CD4-positive, alpha-beta T cell treated with Interleukin-6 at 100 ng/mL for 8 hours (primary cell): ENCODE data around the gene TRIM14.
"Not testable (repeated sequence)": the region's sequence is repeated elsewhere in the genome, so short reads cannot be mapped to it uniquely, and the experiment has no call there.

Experiments
- DNase-seq: peaks from one replicate; pipeline ENCODE4 v3.0.0-alpha.2; 2020; ENCODE audit warnings: mixed read lengths, low spot score

The TRIM14 gene

GRCh38 chr9:98108531-98109031 is 10.4 kb downstream of the TRIM14 start:
- DNase-seq, result peak; percentile 66

DNA sequence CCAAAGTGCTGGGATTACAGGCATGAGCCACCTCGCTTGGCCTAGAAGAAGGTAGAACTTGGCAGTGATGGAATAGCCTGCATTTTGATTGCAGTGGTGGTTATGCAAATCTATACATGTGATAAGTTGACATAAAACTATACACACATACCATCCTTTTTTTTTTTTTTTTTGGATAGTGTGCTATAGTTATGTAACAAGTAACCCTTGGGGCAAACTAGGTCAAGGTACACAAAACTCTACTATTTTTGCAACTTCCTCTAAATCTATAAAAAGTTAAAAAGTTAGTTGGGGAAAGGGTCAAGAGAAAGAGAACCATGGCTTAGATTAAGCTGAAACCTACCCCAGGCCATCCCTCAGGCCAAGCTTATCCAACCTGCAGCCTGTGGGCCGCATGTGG is 11.1 kb downstream of the TRIM14 start:
- DNase-seq, result no peak

- no peak for DNase-seq
Measured at GRCh38 chr9:98105006-98105405, 14.0 kb downstream of the TRIM14 start.

- no peak for DNase-seq
Measured at GRCh38 chr9:98104445-98104881, 14.6 kb downstream of the TRIM14 start.

GRCh38 chr9:98101868-98102273 is 17.2 kb downstream of the TRIM14 start:
- DNase-seq, result peak; percentile 95

DNA sequence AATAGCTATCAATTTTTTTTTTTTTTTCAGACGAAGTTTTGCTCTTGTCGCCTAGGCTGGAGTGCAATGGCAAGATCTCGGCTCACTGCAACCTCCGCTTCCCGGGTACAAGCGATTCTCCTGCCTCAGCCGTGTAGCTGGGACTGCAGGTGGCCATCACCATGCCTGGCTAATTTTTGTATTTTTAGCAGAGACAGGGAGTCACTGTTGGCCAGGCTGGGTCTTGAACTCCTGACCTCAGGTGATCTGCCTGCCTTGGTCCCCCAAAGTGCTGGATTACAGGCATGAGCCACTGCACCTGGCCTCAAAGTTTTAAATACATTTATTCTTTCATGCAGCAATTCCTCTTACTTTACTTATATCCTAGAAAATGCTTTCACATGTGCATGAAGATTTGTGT is 17.6 kb downstream of the TRIM14 start:
- DNase-seq, result no peak

DNA sequence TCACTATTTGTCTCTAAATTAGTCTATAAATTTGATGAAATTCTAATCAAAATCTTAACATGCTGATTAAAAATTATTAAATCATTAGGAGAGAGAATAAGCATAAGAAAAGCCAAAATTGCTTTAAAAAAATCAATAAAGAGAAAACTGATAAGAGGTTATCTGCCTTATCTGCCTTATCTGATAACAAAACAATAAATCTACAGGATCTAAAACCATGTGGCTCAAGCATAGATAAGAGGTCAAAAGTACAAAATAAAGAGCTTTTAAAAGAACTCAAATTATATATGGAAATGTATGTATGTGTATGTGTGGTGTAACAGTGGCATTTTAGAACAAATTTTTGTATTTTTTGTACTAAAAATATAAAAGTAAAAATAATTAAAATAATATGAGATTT is 18.6 kb downstream of the TRIM14 start:
- DNase-seq, result no peak

DNA sequence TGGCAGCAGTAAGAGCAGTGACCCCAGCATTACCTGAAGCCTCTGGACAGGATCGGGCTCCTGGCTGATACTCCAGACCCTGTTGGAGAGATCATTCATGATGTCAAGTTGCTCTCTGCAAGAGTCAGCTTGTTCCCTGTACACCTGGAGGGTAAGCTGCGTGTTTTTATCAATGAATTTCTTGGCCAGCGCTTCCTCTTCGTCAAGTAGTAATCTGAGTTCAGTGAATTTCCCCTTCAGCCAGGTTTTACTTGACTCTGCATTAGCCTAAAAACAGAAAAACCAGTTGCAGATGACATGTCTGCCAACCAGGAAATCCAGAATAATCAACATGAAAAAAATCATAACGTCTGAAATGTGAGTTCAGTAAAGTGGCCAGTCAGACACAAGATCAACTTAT is 19.1 kb downstream of the TRIM14 start:
- peak; percentile 56 for DNase-seq

GRCh38 chr9:98099346-98099745 is 19.7 kb downstream of the TRIM14 start:
- DNase-seq, result peak; percentile 23

DNA sequence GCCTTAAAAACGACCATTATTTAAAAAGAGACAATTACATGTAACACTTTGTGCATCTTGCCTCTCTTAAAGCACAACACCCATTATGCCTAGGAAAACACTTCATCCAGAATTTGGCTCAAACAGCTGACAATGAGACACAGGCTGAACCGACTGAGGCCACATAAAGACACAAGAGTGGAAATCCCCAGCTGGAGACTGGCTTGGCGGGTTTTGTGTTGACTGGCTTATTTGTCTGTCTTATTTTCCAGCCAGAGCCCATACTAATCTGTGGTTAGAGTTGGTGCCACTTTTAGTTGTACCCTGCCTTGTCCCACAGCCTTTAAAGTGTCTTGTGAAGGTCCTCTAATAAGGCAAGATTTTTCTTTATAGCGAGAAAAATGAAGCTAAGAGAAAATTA is 21.2 kb downstream of the TRIM14 start:
- DNase-seq, result peak; percentile 48

GRCh38 chr9:98096091-98096490 is 22.9 kb downstream of the TRIM14 start:
- no peak for DNase-seq

DNA sequence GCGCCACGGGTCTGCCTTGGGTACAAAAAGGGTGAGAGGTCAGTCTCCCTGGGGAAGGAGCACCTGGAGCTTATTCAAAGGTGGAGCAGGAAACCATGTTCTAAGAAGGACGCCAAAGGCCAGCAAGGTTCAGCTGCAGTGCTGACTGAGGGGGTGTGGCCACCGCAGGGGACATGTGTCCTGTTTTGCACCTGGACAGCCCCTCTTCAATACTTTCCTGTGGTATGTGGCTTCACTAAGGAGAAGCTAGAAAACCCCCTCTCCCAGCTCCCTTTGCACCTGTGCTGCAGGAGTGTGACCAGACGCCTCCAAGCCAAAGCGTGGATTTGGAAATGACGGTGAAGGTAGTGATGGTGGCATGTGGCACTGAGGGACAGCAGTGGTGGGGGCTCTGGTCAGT is 23.6 kb downstream of the TRIM14 start:
- no peak for DNase-seq

DNA sequence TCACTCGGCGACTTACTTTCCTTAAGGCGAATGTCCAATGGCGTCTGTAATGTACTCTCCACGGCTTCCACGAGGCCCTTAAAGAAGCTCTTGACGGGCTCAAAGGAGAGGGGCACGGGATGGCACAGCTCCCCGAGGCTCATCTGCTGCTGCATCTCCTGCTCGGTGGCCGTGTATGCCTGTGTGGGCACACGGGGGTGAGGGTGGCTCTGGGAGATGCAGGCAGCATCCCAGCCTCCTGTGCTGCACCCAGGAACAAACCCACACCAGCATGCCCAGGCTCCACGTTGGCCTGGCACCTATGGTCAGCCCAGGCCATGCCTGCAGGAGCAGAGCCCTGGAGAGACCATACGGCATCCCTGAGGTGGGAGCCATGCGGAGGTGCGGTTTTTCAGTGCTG is 24.2 kb downstream of the TRIM14 start:
- no peak for DNase-seq

DNA sequence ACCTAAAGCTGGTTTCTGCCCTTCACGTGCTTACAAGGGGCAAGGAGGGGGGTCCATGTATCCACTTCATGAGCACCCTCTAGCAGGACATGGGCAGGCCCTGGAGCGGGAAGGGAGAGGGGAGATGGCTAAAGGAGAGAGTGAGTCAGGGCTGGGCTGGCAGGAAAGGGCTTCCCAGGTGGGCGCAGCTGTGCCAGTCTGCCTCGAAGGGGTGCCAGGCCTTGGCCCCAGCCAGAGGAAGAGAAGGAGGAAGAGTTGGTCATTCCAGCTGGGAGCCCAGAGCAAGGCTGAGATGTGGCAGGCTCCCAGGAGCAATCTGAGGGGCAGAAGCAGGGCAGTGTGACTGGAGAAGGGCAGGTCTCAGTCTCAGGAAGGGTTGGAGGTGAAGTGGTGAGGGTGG is 24.7 kb downstream of the TRIM14 start:
- DNase-seq, result no peak

DNA sequence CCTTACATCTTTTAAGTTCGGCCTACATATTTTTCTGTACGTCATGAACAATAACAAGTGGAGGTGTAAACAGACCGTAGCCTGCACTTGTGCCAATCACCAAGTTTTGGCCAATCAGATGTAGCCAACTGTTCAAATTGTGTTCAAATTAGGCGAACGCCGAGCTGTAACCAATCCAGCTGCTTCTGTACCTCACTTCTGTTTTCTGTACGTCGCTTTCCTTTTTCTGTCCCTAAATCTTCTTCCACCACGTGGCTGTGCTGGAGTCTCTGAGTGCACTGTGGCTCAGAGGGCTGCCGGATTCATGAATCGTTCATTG is 26.4 kb downstream of the TRIM14 start:
- DNase-seq, result no peak

DNA sequence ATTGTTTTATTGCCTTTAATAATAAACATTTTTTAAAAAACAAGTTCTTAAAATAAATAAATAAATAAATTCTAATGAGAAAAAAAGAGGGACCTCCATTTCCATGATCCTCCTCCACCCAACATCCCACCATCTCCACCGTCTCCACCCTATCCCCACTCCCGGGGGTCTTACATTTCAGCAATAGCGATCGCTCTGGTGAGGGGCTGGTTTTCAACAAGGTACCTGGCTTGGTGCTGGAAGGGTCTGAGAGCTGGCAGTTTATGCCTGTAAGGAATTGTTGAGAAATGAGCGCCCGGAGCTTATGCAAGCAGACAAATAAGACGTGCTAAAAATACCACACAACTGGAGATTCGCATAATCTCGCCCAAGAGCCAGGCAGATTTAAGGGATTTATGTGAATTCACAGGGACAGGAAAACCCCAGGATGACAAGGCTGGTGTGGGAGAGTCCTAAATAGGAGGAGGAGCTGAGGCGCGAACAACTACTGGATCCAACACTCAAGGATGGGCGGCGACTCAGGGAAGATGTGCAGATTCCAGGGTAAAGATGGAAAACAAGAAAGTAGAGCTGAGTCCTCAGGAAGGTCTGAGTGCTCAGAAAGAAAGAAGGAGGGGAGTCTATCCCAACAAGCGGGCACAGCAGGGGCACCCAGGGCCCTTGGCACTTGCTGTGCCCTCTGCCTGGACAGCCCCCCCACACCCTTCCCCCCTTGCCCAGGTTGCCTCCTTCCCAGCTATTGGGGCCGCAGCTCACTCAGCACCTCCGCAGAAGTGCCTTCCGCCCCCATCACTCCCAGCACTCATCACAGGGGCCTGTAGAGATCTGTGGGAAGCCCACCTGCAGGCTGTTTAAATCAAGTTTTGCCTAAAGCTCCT is 27.0 kb downstream of the TRIM14 start:
- DNase-seq, result no peak

DNA sequence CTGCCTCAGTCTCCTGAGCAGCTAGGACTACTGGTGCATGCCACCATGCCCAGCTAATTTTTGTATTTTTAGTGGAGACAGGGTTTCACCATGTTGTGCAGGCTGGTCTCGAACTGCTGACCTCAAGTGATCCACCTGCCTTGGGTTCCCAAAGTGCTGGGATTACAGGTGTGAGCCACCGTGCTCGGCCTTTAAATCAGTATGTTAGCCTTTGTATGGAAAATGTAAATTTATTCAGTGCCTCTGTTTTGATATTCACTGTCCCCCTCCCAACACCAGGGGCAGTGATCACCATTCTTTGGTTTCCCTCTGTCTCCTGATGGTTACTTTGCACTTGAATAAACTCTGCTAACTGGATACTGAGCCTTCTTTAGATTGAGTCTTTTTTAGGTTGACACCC is 28.3 kb downstream of the TRIM14 start:
- not testable (repeated sequence) for DNase-seq

- DNase-seq, result no peak
Measured at GRCh38 chr9:98087420-98088354, 31.3 kb downstream of the TRIM14 start.

- DNase-seq, result no peak
Measured at GRCh38 chr9:98086461-98086860, 32.6 kb downstream of the TRIM14 start.

DNA sequence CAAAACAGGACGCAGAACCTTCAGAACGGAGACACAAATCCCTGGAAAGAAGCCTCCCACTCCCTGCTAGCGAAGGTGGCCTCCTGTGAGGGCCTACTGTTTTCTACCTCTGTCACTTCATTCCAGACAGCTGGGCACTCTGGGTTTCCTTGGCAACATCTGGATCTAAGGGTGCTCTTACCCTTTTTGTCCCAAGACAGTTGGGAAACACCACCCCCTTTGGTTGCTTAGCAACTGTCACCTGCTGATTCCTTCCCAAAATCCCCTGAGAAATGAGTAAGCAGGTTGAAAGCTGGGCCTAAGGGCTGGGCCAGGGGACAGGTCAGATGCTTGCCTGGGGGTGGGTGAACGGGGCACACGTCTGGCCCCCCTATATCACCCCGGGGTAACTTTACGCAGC is 33.1 kb downstream of the TRIM14 start:
- no peak for DNase-seq

- no peak for DNase-seq
Measured at GRCh38 chr9:98085058-98085457, 34.0 kb downstream of the TRIM14 start.

DNA sequence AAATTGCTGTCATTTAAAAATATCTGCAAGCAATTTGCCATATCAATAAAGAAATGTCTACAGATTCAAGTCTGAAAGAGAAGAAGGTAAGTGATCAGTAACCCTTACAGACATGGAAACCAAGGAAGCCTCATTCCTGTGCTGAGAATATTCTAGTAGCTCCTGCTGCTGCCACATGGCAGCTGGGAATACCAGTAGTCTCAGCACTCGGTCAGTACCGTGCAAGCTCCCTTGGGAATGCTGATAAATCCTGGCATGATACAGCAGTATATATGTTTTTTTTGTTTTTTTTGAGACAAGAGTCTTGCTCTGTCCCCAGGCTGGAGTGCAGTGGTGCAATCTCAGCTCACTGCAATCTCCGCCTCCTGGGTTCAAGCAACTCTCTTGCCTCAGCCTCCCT is 34.6 kb downstream of the TRIM14 start:
- DNase-seq, result no peak
